NCI-H82 treated with DMSO at 0.1 percent for 48 hours (cell line): ENCODE measurements around the gene CCL4.
A peak's percentile ranks its signal among the peaks of the same experiment; 100 is the strongest.
"Not testable (repeated sequence)": the region's sequence is repeated elsewhere in the genome, so short reads cannot be mapped to it uniquely, and the experiment has no call there.

Experiments
- DNase-seq: peaks from one replicate; lab custom pipeline; 2025; ENCODE audit not compliant: unreplicated experiment; lab: John Stamatoyannopoulos, UW

Gene CCL4

GRCh38 chr17:36115649-36115977 lies 12.0 kb downstream of the CCL4 start:
- peak; percentile 59 for DNase-seq

DNA sequence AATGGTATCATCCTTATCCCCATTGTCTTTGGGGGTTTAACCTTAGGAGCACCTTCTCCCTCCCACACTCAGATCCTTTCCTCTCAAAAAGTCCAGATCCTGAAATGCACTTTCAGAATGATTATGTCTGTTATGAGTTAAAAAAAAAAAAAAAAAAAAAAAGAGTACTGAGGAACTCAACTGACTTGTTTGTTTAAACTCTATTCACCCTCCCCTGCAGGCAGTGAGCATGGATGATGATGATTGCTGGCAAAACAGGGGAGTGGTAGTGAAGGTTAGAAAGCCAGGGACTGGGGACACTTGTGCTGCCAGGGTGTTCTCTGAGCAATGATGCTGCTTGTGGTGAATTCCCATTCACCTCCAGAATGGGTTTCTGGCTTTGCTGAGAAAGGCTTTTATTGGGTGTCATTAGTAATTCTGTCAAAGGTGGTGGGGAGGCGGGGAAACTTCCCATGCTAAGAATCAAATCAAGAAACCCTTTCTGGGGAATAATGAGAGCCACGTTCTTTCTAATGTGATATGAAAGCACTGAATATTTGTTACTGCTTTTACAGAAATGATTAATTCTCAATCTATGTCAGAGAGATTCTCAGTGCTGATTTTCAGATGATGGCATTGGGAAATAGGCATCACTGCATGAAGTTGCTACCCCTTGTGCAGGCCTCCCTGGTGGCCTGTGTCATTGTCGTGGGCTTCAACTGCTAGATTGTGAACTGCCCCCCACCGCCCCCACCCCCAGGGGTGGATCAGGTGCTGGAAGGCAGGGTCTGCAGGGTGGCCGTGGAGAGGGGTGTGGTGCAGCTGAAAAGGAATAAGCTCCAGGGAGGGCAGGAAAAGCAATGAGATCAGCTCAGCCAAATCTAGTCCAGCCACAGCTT lies 14.1 kb downstream of the CCL4 start:
- no peak for DNase-seq

DNA sequence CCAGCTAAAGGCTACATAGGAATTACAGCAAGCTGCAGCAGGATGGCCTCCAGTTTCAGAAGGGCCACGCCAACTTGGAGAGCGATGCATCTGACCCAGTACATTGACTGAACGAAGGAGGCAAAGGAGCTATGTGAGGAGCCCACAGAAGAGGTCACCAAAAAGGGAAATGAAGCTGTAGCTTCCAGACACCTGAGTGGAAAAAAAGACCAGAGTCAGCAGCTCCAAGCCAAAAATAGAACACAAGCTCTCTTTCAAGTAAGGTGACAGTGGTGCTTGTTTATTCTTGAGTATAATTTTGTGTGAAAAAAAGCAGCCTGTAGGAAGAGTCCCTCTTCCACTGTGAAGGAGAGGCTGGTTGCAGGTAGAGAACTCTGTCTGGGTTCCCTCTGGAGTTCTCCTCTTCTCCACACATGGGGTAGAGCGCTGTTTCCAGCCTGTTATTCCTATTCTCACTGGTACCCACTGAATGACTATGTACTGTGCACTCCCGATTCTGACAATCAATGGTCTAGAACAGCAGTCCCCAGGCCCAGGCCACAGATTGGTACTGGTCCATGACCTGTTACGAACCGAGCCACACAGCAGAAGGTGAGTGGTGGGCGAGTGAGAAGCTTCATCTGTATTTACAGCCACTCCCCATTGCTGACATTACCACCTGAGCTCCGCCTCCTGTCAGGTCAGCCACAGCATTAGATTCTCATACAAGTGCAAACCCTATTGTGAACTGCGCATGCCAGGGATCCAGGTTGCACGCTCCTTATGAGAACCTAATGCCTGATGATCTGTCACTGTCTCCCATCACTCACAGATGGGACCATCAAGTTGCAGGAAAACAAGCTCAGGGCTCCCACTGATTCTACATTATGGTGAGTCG lies 15.1 kb downstream of the CCL4 start:
- no peak for DNase-seq

GRCh38 chr17:36120221-36120620 lies 16.6 kb downstream of the CCL4 start:
- DNase-seq: no peak

- not testable (repeated sequence) for DNase-seq
These were observed 17.5 kb downstream of the CCL4 start for GRCh38 chr17:36121099-36121498.

- no peak for DNase-seq
These were observed 19.8 kb downstream of the CCL4 start for GRCh38 chr17:36123431-36123830.

DNA sequence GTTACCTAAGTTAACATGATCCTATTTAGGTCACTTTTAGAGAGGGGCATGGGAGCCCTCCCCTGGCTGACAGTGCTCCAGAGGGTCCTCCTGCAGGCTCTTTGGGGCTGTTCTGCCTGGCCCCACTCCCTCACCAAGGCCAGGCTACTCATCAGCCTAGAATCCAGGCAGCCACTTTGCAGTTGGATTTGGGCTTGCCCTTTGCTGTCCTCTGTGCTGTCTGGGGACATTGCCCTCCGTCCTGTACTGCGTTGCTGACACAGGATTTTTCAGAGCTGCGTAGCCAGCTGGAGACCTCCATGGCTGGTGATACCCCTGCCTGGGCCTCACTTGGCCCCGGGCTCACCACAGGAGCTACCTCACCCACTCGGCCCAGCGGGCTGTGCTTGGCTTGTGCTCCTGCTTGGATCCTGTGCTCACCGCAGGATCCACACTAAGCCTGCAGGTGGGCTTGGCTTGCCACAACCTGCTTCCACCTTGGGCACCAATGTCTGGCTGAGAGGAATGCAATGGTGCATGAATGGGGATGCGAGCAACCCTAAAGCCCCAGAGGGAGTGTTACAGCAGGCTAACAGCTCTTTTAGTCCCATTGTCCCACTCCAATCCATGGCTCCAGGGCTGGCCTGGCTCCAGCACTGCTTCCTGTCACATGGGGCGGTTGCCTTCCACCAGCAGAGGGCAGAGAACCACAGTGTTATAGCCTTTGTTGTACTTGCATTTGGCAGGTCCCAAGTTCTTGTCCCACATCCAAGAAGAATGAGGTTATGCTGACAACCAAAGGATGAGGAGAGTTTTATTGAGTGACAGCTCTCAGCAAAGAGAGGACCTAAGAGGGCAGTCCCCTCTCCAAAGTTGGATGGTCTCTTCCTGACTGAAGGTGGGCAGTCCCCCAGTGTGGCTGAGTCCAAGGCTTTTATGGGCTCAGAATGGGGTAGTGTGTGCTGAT lies 21.5 kb downstream of the CCL4 start:
- DNase-seq: no peak

DNA sequence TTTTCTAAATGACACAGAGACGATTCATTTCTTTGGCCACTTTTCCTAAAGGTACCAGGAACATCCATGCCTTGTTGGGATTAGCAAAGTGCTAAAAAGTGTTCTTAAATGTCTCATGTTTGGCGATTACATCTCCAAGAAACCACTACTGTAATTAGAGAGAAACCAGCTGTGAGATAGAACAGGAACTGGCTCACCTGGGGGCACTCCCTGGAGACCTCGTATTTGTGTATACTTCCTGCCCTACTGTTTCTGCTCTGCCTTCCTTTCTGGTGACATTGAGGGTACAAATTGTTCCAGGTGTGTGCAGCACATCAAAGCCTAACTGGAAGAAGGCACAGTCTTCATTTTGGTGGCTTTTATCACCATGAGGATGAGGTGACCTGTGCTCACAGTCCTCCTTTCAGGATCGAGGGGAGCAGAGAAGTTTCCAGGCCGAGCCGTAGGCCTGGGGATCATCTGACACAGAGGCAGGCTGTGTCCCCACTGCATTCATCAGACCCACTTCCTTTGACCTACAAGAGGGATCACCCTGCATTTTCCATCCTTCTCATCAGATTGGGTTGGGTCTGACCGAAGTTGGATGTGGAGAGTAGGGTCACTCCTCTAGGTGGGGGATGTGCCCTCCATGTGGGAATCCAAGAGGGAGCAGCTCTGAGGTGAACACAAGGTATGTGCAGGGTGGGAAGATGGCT lies 23.7 kb downstream of the CCL4 start:
- DNase-seq: no peak

GRCh38 chr17:36127911-36128310 lies 24.3 kb downstream of the CCL4 start:
- no peak for DNase-seq

DNA sequence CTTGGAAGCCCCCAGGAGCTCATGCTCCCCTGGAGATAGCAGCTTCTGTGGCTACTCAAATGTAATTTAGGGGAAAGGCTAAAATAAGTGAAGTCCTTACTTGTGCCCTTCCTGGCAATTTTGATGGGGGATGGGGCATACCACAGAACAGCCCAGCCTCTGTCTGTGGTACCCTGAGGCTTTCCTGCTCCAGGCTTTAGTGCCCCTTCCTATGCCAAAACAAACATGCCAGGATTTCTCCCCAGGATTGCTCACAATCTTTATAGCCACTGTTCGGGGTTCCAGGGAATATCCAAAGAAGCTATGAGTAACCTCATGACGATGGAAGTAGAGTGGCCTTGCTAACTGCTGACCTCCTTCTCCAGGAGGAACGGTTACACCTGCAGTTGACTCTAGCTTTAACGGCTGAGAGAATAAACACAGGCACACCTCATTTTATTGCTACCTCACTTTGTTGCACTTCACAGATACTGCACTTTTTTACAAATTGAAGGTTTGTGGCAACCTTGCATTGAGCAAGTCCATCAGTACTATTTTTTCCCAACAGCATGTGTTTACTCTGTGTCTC lies 24.9 kb downstream of the CCL4 start:
- DNase-seq: no peak

DNA sequence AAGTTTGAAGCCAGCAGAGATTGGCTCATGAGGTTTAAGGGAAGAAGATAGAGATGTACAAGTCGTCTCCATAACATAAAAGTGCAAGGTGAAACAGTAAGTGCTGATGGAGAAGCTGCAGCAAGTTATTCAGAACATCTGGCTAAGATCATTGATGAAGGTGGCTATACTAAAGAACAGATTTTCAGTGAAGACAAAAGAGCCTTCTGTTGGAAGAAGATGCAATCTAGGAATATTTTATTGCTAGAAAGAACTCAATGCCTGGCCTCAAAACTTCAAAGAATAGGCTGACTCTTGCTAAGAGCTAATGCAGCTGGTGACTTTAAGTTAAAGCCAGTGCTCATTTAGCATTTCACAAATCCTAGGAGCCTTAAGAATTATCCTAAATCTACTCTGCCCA lies 26.0 kb downstream of the CCL4 start:
- no peak for DNase-seq

GRCh38 chr17:36130346-36130745 lies 26.7 kb downstream of the CCL4 start:
- DNase-seq: no peak

DNA sequence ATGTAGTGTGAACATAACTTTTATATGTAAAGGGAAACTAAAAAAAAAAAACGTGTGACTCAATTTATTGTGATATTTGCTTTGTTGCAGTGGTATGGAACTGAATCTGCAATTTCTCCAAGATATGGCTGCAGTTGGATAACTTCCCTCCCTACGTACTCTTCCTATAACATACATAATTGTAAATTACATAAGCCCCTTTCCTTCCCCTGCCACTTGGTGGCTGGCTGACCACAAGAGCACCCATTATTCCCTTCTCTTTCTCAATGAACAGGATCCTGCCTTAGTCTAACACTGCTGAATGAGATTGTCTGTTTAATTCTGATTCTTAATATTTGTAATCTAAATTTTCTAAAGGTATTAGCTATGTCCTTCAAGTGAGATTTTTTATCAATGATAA lies 27.8 kb downstream of the CCL4 start:
- DNase-seq: no peak

DNA sequence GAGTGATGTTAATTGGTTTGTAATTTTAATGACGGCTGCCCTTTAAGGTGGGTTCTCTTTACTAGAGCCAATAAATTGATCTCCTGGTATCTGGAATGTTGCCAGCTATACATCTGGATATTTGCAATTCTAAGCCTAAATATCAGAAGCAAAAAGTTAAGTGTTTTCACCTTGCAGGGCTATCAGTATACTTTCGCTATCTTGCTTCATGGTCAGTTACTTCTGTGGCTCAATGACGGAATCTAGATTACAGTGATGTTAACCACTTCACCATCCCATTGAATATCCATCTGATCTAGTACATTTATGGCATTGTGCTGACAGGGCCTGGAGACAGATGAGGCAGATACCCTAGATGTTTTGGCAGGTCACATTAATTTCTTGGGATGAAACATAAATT lies 28.3 kb downstream of the CCL4 start:
- DNase-seq: no peak

DNA sequence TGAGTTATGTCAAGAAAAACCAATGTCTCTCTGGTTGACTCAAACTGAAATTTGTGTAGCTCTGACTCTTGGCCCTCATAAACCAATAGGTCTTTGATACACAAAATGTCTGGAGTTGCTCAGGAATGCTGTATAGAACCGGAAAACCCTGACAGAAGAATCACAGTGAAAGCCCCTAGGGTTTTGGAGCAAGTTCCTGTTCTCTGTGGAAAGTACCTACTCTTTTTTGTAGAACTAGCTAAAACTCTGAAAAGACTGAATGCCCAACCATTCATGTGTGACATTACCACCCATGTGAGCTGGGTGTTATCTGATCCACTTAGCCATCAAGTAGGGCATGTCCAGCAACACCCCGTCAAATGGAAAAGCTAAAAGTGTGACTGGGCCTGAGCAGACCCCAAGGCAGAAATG lies 28.8 kb downstream of the CCL4 start:
- DNase-seq: no peak

DNA sequence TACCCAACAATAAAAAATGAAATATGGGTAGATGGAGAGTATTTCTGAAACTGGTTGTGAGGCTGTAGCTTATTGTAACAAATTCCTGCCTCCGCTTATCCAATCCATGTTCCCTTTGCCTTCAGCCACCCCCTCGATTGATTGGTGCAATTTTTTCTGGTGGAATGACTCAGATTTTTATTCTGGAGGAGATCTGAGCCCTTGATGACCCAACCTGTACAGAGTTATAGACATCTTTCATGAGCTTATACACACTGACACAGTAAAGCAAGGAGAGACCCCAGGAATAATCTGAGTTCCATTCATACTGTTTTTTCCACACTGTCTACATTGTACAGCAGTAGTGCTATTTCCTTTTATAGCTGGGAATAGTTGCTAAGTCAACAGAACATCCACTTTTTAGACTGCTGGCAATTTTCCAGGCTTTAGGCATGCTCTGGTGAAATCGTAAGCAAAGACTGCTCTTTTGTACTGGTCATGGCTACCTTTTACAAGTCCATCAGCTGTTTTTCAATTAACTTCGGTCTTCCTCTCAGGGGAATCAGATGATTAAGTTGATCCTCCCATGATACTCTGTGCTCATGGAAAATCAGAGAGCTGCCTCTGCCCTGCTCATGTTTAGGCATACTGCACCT lies 30.1 kb downstream of the CCL4 start:
- no peak for DNase-seq

DNA sequence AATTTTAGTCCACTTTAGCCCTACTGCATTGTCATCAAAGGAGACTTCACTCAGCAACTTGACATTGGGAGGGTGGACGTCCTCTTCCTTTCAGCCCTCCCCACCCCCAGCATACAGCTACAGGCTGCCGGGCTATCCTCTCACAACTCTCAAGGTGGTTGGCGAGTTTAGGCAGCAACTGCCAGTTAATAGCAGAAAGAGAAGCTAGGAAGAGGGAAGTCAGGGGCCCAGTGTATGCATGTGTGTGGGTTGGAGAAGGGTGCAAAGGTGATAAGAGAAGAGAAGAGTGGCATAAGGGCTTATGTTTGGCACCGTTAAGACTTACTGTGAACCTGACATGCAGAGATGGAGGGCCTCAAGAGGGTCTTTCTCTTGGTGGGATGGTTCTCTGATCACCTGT lies 31.8 kb downstream of the CCL4 start:
- DNase-seq: no peak

- no peak for DNase-seq
These were observed 32.4 kb downstream of the CCL4 start for GRCh38 chr17:36136036-36136435.

DNA sequence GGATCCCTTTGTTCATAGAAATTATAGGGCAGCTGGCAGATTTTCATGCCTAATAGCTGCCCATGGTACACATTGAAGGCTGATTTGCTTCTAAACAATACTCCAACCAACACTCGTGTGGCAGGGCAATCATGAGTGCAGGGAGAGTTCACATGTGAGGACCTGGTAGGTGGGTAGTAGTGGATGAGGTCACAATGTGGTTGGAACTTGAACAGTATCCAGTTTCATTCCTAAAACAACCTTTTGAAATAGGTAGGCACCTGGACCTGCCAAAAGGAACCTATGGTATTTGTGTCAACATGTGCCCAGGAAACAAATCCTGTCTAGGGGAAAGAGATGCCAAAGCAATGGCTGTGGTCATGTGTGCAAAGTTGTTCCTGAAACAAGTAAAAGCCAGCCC lies 32.8 kb downstream of the CCL4 start:
- DNase-seq: no peak

- DNase-seq: no peak
These were observed 38.6 kb downstream of the CCL4 start for GRCh38 chr17:36142235-36142634.
